Breast epithelium (tissue), 4 donors: Measurements from ENCODE around the gene NEDD4. TPM values are rescaled to one million over a fixed set of nuclear protein-coding genes. Genes with fewer than 3 reads are reported as not detected.
"Not testable (repeated sequence)": the region's sequence is repeated elsewhere in the genome, so short reads cannot be mapped to it uniquely, and the experiment has no call there.

Source experiments
- DNase-seq, 2 donors: peaks; one replicate each; pipeline ENCODE4 v3.0.0-alpha.2; 2019; ENCODE audit warnings: low spot score in 2 of 2
- H3K27ac ChIP-seq, 2 donors: fragments of 200-600 bp; sonication (generic) in 1 of 2; one replicate each; pipeline ENCODE4 v1.5.1; 2016 to 2019; ENCODE audit warnings: mild to moderate bottlenecking in 1 of 2
- H3K27me3 ChIP-seq, 2 donors: fragments of 200-600 bp; sonication (generic) in 1 of 2; one replicate each; pipeline versions ENCODE4 v1.5.1 to v1.6.0; 2017 to 2019; ENCODE audit warnings: control low read depth in 1 of 2, mild to moderate bottlenecking in 1 of 2
- H3K36me3 ChIP-seq: fragments of 200-600 bp; one replicate; pipeline ENCODE4 v1.5.1; 2019
- H3K4me1 ChIP-seq, 2 donors: fragments of 200-600 bp; sonication (generic); one replicate each; pipeline ENCODE4 v1.5.1; 2016 to 2019; ENCODE audit warnings: control low read depth in 1 of 2
- H3K4me3 ChIP-seq, 3 donors: fragments of 200-600 bp; sonication (generic); 1 replicate in 2 of 3; 2 replicates in 1 of 3; pipeline ENCODE4 v1.5.1; 2016 to 2019; ENCODE audit warnings: mild to moderate bottlenecking in 3 of 3, moderate library complexity in 2 of 3
- H3K9me3 ChIP-seq, 2 donors: fragments of 200-600 bp; sonication (generic) in 1 of 2; one replicate each; pipeline ENCODE4 v1.5.1; 2016 to 2019; ENCODE audit warnings: control low read depth in 1 of 2
- CTCF ChIP-seq, 3 donors: fragments of 450-650 bp; IDR thresholded peaks; one replicate each; pipeline ENCODE4 v1.5.1; 2016 to 2017; ENCODE audit warnings: antibody characterized with exemption in 3 of 3, mild to moderate bottlenecking in 3 of 3, moderate library complexity in 3 of 3
- POLR2A ChIP-seq: fragments of 450-650 bp; IDR thresholded peaks from one replicate; pipeline ENCODE4 v1.6.1; 2016; ENCODE audit warnings: antibody characterized with exemption, mild to moderate bottlenecking, moderate library complexity
- POLR2AphosphoS5 ChIP-seq, 3 donors: sonication (generic); formaldehyde crosslinking; IDR thresholded peaks; one replicate each; pipeline ENCODE4 v1.6.1; 2017; ENCODE audit warnings: antibody characterized with exemption in 3 of 3
- intact Hi-C: fragments of 100-400 bp; cut with DNase I; formaldehyde crosslinking; loops from one replicate; pipeline ENCODE4 v1.15.1; 2023; ENCODE audit warnings: low total_unique reads
- total RNA-seq, 3 donors: library from RNA; depleted of rRNA; stranded (reverse); fragments of >200 nt; gene quantifications; one replicate each; pipeline ENCODE4 v1.1.0, GENCODE V29; 2016

NEDD4 gene
- total RNA-seq, 3 donors from 2014 or later: 13.0 to 19.6 (median 19.3) TPM

- Histone ChIP-seq H3K27ac (no peak overlapping the region), H3K27me3 (no peaks in the 10 kb centered on the region), H3K4me3 (no peak overlapping the region), H3K36me3 (no peaks in the 10 kb centered on the region), H3K4me1 (no peaks in the 10 kb centered on the region), H3K9me3 (no peaks in the 10 kb centered on the region)
- no peak for TF ChIP-seq CTCF (IDR thresholded peaks at IDR 0.05)
- no peak for TF ChIP-seq POLR2AphosphoS5 (IDR thresholded peaks at IDR 0.05)
- TF ChIP-seq POLR2A: no peak
- intact Hi-C loops: no loop called here
- no peak for DNase-seq
These were observed 197.0 kb downstream of the NEDD4 start for GRCh38 chr15:55796321-55796965.

GRCh38 chr15:55795031-55795430, 198.4 kb downstream of the NEDD4 start:
- H3K27me3 ChIP-seq: no peaks in the 10 kb centered on the region
- TF ChIP-seq CTCF (IDR thresholded peaks at IDR 0.05): no peak
- no peak for TF ChIP-seq POLR2A
- no peak for TF ChIP-seq POLR2AphosphoS5 (IDR thresholded peaks at IDR 0.05)
- no peaks in the 10 kb centered on the region for H3K36me3 ChIP-seq
- H3K4me1 ChIP-seq: no peaks in the 10 kb centered on the region
- intact Hi-C loops: no loop called here
- no peak for DNase-seq
- H3K4me3 ChIP-seq: no peak overlapping the region
- no peaks in the 10 kb centered on the region for H3K9me3 ChIP-seq
- H3K27ac ChIP-seq: no peak overlapping the region

- no peak for DNase-seq
- no peaks in the 10 kb centered on the region for H3K4me1 ChIP-seq
- intact Hi-C loops: loop anchor here (5.0 kb wide), 1 partner anchor 326 kb away; no protein-coding TSS in a partner anchor
- no peak overlapping the region for H3K27ac ChIP-seq
- H3K36me3 ChIP-seq: no peaks in the 10 kb centered on the region
- no peak for TF ChIP-seq CTCF (IDR thresholded peaks at IDR 0.05)
- no peak for TF ChIP-seq POLR2AphosphoS5 (IDR thresholded peaks at IDR 0.05)
- TF ChIP-seq POLR2A: no peak
- H3K27me3 ChIP-seq: no peaks in the 10 kb centered on the region
- no peak overlapping the region for H3K4me3 ChIP-seq
- no peaks in the 10 kb centered on the region for H3K9me3 ChIP-seq
These were observed 201.6 kb downstream of the NEDD4 start for GRCh38 chr15:55791551-55792400.

- Histone ChIP-seq H3K9me3 (no peaks in the 10 kb centered on the region), H3K4me3 (no peak overlapping the region), H3K27me3 (no peaks in the 10 kb centered on the region), H3K27ac (no peak overlapping the region), H3K36me3 (no peaks in the 10 kb centered on the region), H3K4me1 (no peaks in the 10 kb centered on the region)
- TF ChIP-seq POLR2A (no peak), CTCF (IDR thresholded peaks at IDR 0.05) (no peak), POLR2AphosphoS5 (IDR thresholded peaks at IDR 0.05) (no peak)
- no peak for DNase-seq
- intact Hi-C loops: no loop called here
These were observed 204.2 kb downstream of the NEDD4 start for GRCh38 chr15:55789066-55789660.

GRCh38 chr15:55786341-55786740, 207.1 kb downstream of the NEDD4 start:
- no peak overlapping the region for H3K27ac ChIP-seq
- H3K27me3 ChIP-seq: no peaks in the 10 kb centered on the region
- TF ChIP-seq POLR2AphosphoS5 (IDR thresholded peaks at IDR 0.05) (no peak), CTCF (IDR thresholded peaks at IDR 0.05) (no peak), POLR2A (no peak)
- no peak overlapping the region for H3K4me3 ChIP-seq
- no peaks in the 10 kb centered on the region for H3K4me1 ChIP-seq
- H3K36me3 ChIP-seq: no peaks in the 10 kb centered on the region
- no peak for DNase-seq
- intact Hi-C loops: no loop called here
- H3K9me3 ChIP-seq: no peaks in the 10 kb centered on the region

GRCh38 chr15:55785593-55785992, 207.8 kb downstream of the NEDD4 start:
- H3K4me3 ChIP-seq, H3K27me3 ChIP-seq, H3K9me3 ChIP-seq, DNase-seq, intact Hi-C loops, H3K27ac ChIP-seq, H3K36me3 ChIP-seq, H3K4me1 ChIP-seq: not testable (repeated sequence)
